Measurements from ENCODE around the gene RRP1. TPM values are rescaled to one million over a fixed set of nuclear protein-coding genes. Genes with fewer than 3 reads are reported as not detected.

RRP1 gene
- total RNA-seq, 2 donors from 2014 or later, result 21.3 to 34.3 TPM

DNA sequence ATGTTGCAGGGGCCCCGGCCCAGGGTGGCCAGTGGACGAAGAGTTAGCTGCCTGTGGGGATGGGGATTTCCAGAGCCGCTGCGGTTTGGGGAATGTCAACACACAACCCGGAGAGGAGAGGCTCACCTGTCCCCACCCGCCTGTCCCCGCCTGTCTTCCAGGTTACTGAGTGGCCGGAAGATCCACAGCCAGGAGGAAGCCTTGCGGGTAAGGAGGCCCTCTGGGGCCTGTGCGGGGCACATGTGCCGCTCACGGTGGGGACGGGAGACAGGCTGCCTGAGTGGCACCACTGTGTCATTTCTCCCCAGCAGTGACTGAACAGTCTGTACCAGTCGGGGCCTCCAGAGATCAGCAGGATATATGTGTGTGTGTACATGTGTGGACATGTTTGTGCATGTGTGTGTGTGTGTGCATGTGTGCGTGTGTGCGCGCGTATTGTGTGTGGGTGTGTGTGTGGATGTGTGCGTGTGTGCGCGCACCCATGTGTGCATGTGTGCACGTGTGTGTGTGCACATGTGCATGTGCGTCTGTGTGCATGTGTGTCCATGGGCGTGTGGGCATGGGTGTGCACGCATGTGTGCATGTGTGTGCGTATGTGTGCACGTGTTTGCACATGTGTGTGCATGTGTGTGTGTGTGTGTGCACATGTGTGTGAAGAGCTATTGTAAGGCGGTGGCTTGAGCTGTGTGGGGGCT, 38.9 kb upstream of the RRP1 start:
- Histone ChIP-seq H3K9me3 (no peaks in the 10 kb centered on the region), H3K36me3 (peaks cover 59% of the 10 kb centered on the region)
- TF ChIP-seq, protein P1, sequence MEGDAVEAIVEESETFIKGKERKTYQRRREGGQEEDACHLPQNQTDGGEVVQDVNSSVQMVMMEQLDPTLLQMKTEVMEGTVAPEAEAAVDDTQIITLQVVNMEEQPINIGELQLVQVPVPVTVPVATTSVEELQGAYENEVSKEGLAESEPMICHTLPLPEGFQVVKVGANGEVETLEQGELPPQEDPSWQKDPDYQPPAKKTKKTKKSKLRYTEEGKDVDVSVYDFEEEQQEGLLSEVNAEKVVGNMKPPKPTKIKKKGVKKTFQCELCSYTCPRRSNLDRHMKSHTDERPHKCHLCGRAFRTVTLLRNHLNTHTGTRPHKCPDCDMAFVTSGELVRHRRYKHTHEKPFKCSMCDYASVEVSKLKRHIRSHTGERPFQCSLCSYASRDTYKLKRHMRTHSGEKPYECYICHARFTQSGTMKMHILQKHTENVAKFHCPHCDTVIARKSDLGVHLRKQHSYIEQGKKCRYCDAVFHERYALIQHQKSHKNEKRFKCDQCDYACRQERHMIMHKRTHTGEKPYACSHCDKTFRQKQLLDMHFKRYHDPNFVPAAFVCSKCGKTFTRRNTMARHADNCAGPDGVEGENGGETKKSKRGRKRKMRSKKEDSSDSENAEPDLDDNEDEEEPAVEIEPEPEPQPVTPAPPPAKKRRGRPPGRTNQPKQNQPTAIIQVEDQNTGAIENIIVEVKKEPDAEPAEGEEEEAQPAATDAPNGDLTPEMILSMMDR (IDR thresholded peaks at IDR 0.05), result no peak

DNA sequence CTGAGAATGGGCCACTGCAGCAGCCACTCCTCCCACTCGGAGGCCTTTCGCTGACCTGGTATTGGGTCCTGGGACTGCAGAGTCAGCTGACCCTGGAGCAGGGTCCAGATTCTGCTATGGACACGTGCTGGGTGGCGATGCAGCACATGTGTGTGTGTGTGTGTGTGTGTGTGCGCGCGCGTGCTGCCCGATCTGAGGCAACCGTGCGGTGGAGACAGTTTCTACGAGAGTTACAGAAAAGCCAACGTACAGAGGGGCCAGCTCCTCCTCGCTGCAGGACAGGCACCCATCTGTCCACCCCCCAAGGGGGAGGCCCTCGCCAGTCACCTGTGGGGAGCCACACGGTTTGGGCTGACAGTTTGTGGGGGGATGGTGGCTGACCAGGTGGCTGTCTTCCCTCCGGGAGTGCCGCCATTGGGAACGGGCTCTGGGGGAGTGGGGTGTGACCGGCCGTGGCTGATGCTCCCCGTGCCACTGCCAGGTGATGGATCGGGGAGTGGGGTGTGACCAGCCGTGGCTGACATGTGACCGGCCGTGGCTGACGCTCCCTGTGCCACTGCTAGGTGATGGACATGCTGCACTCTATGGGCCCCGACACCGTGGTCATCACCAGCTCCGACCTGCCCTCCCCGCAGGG, 37.3 kb upstream of the RRP1 start:
- no peak for DNase-seq (ENCODE audit: low spot score)
- Histone ChIP-seq H3K4me1 (ENCODE audit: control insufficient read depth in 1 of 2, low read depth in 2 of 2) (peaks cover 3 to 11% of the 10 kb centered on the region in 2 donors), H3K4me3 (no peak overlapping the region), H3K27ac (no peak overlapping the region), H3K27me3 (replicated peaks; ENCODE audit: insufficient read depth) (no peaks in the 10 kb centered on the region), H3K9me3 (no peaks in the 10 kb centered on the region), H3K36me3 (peaks cover 56% of the 10 kb centered on the region)
- TF ChIP-seq, protein P1 (IDR thresholded peaks at IDR 0.05), result no peak
- ATAC-seq (ENCODE audit: insufficient number of reproducible peaks, low FRiP score, low read depth), result no peak

More for the DNA sequence above, 38.9 kb upstream of the RRP1 start:
- peaks cover 0 to 4% of the 10 kb centered on the region in 2 donors for H3K4me1 ChIP-seq (ENCODE audit: control insufficient read depth in 1 of 2, low read depth in 2 of 2)
- no peak for DNase-seq (ENCODE audit: low spot score)
- ATAC-seq (ENCODE audit: insufficient number of reproducible peaks, low FRiP score, low read depth), result no peak
- H3K4me3 ChIP-seq, result no peak overlapping the region
- no peaks in the 10 kb centered on the region for H3K27me3 ChIP-seq (replicated peaks; ENCODE audit: insufficient read depth)
- H3K27ac ChIP-seq, result no peak overlapping the region

DNA sequence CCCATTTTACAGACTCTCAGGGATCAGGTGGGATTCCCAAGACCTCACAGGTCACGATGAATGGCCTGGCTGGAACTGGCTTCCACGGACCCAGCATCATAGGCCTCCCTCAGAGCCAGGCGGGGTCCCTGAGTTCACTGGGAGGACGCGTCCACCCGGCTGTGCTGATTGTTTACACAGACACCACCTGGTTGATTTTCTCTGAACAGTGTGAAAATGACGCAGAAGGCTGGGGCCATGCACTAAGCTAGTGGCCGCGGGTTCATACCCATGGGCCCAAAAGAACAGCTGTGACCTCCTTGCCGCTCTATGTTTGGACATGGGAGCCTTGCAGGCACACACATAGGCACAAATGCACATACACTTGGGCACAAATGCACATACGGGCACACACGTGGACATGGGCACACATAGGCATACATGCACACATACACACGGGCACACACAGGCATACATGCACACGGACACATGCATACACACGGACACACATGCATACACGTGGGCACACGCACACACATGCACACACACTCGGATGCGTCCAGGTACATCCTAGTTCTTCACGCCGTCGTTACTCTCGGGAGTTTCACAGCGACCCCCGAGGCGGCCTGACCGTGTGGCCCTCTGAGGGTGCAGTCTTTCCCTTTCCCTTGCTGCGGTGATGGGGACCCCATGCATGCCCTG, 36.5 kb upstream of the RRP1 start:
- DNase-seq (ENCODE audit: low spot score), result no peak
- Histone ChIP-seq H3K4me1 (ENCODE audit: control insufficient read depth in 1 of 2, low read depth in 2 of 2) (peaks cover 10 to 19% of the 10 kb centered on the region in 2 donors), H3K27ac (no peak overlapping the region), H3K36me3 (peaks cover 48% of the 10 kb centered on the region), H3K9me3 (no peaks in the 10 kb centered on the region), H3K4me3 (no peak overlapping the region), H3K27me3 (replicated peaks; ENCODE audit: insufficient read depth) (no peaks in the 10 kb centered on the region)
- ATAC-seq (ENCODE audit: insufficient number of reproducible peaks, low FRiP score, low read depth), result no peak
- TF ChIP-seq, protein P1 (IDR thresholded peaks at IDR 0.05), result no peak

DNA sequence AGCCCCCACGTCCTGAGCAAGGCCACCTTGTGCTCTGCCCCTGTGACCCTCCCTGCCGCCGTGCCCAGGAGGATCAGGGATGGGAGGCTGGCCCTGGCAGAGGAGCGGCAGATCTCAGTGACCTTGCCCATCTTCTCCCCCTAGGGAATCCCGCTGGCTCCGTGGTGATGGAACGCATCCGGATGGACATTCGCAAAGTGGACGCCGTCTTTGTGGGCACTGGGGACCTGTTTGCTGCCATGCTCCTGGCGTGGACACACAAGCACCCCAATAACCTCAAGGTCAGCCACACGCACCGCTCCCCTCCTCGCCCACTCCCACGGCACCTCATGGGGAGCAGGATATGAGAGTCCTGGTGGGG, 36.0 kb upstream of the RRP1 start:
- DNase-seq (ENCODE audit: low spot score) (no peak), ATAC-seq (ENCODE audit: insufficient number of reproducible peaks, low FRiP score, low read depth) (no peak)
- H3K9me3 ChIP-seq, result no peaks in the 10 kb centered on the region
- peaks cover 47% of the 10 kb centered on the region for H3K36me3 ChIP-seq
- H3K4me3 ChIP-seq, result no peak overlapping the region
- peaks cover 11 to 22% of the 10 kb centered on the region in 2 donors for H3K4me1 ChIP-seq (ENCODE audit: control insufficient read depth in 1 of 2, low read depth in 2 of 2)
- TF ChIP-seq, protein P1 (IDR thresholded peaks at IDR 0.05), result no peak
- no peaks in the 10 kb centered on the region for H3K27me3 ChIP-seq (replicated peaks; ENCODE audit: insufficient read depth)
- no peak overlapping the region for H3K27ac ChIP-seq
